ENCODE data around the gene ENSA.
A peak's percentile ranks its signal among the peaks of the same experiment; 100 is the strongest.
"Not testable (repeated sequence)": the region's sequence is repeated elsewhere in the genome, so short reads cannot be mapped to it uniquely, and the experiment has no call there.

ENSA gene

GRCh38 chr1:150629115-150629928 is at the start of gene ENSA:
TSS of gene ENSA (minus strand) at chr1:150629612. CDS start at chr1:150629470, 142 bp downstream.
- DNase-seq (ENCODE audit: low read depth in 2 of 2, low spot score in 1 of 2) = peak; percentile 91 to 94

- DNase-seq (ENCODE audit: low read depth in 2 of 2, low spot score in 1 of 2) = no peak
These were observed 49.6 kb upstream of the ENSA start for GRCh38 chr1:150678988-150679387.

- DNase-seq (ENCODE audit: low read depth in 2 of 2, low spot score in 1 of 2) = no peak
These were observed 45.5 kb upstream of the ENSA start for GRCh38 chr1:150674881-150675280.

GRCh38 chr1:150663321-150663720 is 33.9 kb upstream of the ENSA start:
- DNase-seq (ENCODE audit: low read depth in 2 of 2, low spot score in 1 of 2) = no peak

- DNase-seq (ENCODE audit: low read depth in 2 of 2, low spot score in 1 of 2) = no peak
These were observed 33.4 kb upstream of the ENSA start for GRCh38 chr1:150662811-150663210.

- DNase-seq (ENCODE audit: low read depth in 2 of 2, low spot score in 1 of 2) = no peak
These were observed 31.7 kb upstream of the ENSA start for GRCh38 chr1:150661156-150661555.

GRCh38 chr1:150660584-150660983 is 31.2 kb upstream of the ENSA start:
- DNase-seq (ENCODE audit: low read depth in 2 of 2, low spot score in 1 of 2) = no peak

GRCh38 chr1:150657064-150657463 is 27.7 kb upstream of the ENSA start:
- not testable (repeated sequence) for DNase-seq (ENCODE audit: low read depth in 2 of 2, low spot score in 1 of 2)

- not testable (repeated sequence) for DNase-seq (ENCODE audit: low read depth in 2 of 2, low spot score in 1 of 2)
These were observed 25.2 kb upstream of the ENSA start for GRCh38 chr1:150654635-150655034.

GRCh38 chr1:150650193-150650592 is 20.8 kb upstream of the ENSA start:
- no peak for DNase-seq (ENCODE audit: low read depth in 2 of 2, low spot score in 1 of 2)

GRCh38 chr1:150649441-150650075 is 20.1 kb upstream of the ENSA start:
- no peak for DNase-seq (ENCODE audit: low read depth in 2 of 2, low spot score in 1 of 2)

- DNase-seq (ENCODE audit: low read depth in 2 of 2, low spot score in 1 of 2) = no peak
These were observed 12.9 kb upstream of the ENSA start for GRCh38 chr1:150642296-150642695.

- not testable (repeated sequence) for DNase-seq (ENCODE audit: low read depth in 2 of 2, low spot score in 1 of 2)
These were observed 11.9 kb upstream of the ENSA start for GRCh38 chr1:150641126-150641815.

GRCh38 chr1:150638430-150638829 is 9.0 kb upstream of the ENSA start:
- not testable (repeated sequence) for DNase-seq (ENCODE audit: low read depth in 2 of 2, low spot score in 1 of 2)

- not testable (repeated sequence) for DNase-seq (ENCODE audit: low read depth in 2 of 2, low spot score in 1 of 2)
These were observed 5.6 kb upstream of the ENSA start for GRCh38 chr1:150634839-150635622.

- DNase-seq (ENCODE audit: low read depth in 2 of 2, low spot score in 1 of 2) = no peak
These were observed 672 bp downstream of the ENSA start for GRCh38 chr1:150628766-150629114.

GRCh38 chr1:150627826-150628410 is 1.5 kb downstream of the ENSA start:
- DNase-seq (ENCODE audit: low read depth in 2 of 2, low spot score in 1 of 2) = no peak

- no peak for DNase-seq (ENCODE audit: low read depth in 2 of 2, low spot score in 1 of 2)
These were observed 3.3 kb downstream of the ENSA start for GRCh38 chr1:150626150-150626549.

- not testable (repeated sequence) for DNase-seq (ENCODE audit: low read depth in 2 of 2, low spot score in 1 of 2)
These were observed 4.9 kb downstream of the ENSA start for GRCh38 chr1:150624546-150624945.

GRCh38 chr1:150624134-150624533 is 5.3 kb downstream of the ENSA start:
- DNase-seq (ENCODE audit: low read depth in 2 of 2, low spot score in 1 of 2) = not testable (repeated sequence)
